ENCODE data around the gene TMEM271. TPM values are rescaled to one million over a fixed set of nuclear protein-coding genes. Genes with fewer than 3 reads are reported as not detected.

TMEM271 gene
- total and polyA plus RNA-seq, 2 donors (not counting 3 experiments of a cell fraction or from before 2014, with no cell fraction given): not detected

GRCh38 chr4:589219-589963 is 13.3 kb upstream of the TMEM271 start:
- H2AFZ ChIP-seq (ENCODE audit: low read depth, low read length): no peak overlapping the region
- H4K20me1 ChIP-seq (replicated peaks; ENCODE audit: control insufficient read depth, extremely low read depth, insufficient read depth, low read length): no peaks in the 10 kb centered on the region
- no peak for TF ChIP-seq MYC (IDR thresholded peaks at IDR 0.05; ENCODE audit: low read depth, low read length)
- TF ChIP-seq, protein P1, sequence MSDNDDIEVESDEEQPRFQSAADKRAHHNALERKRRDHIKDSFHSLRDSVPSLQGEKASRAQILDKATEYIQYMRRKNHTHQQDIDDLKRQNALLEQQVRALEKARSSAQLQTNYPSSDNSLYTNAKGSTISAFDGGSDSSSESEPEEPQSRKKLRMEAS (IDR thresholded peaks at IDR 0.05; ENCODE audit: insufficient read depth, insufficient read length): no peak
- no peak for TF ChIP-seq CTCF (IDR thresholded peaks at IDR 0.05; ENCODE audit: extremely low read depth in 1 of 2, insufficient read depth in 1 of 2, low read depth in 1 of 2, low read length in 2 of 2)
- no peak for TF ChIP-seq JUN (IDR thresholded peaks at IDR 0.05; ENCODE audit: borderline replicate concordance, insufficient read depth, insufficient read length, low read depth)
- no peak for TF ChIP-seq FOS (IDR thresholded peaks at IDR 0.05; ENCODE audit: borderline replicate concordance, insufficient read depth, low read length)
- no peak for TF ChIP-seq EZH2 (IDR thresholded peaks at IDR 0.05; ENCODE audit: borderline replicate concordance, low read depth, low read length, severe bottlenecking)
- no peak for TF ChIP-seq POLR2A (IDR thresholded peaks at IDR 0.05; ENCODE audit: low read depth, low read length)
- no peak for TF ChIP-seq GATA2 (IDR thresholded peaks at IDR 0.05; ENCODE audit: insufficient read depth, insufficient read length, low read depth, low read length)
- TF ChIP-seq POLR2AphosphoS5 (IDR thresholded peaks at IDR 0.05; ENCODE audit: insufficient read depth, low read depth, low read length): no peak
- H3K4me3 ChIP-seq (replicated peaks in 1 of 3; ENCODE audit: insufficient read depth in 1 of 3, low read depth in 1 of 3, low read length in 3 of 3): no peak overlapping the region
- no peaks in the 10 kb centered on the region for H3K36me3 ChIP-seq (ENCODE audit: control insufficient read depth in 2 of 2, extremely low read depth in 1 of 2, insufficient read depth in 2 of 2, low read length in 2 of 2)
- ChIA-PET CTCF (no interaction called here), POLR2A (no interaction called here)
- BruUV-seq (replicated peaks): no TSS peak
- no peaks in the 10 kb centered on the region for H3K27me3 ChIP-seq (ENCODE audit: control insufficient read depth in 2 of 2, insufficient read depth in 2 of 2, low read length in 2 of 2)
- H3K9me3 ChIP-seq (replicated peaks; ENCODE audit: control insufficient read depth, insufficient read depth, low read length): no peaks in the 10 kb centered on the region
- H3K4me1 ChIP-seq (ENCODE audit: control insufficient read depth, extremely low read depth, insufficient read depth, low read length): no peaks in the 10 kb centered on the region
- FAIRE-seq (no peak), DNase-seq (ENCODE audit: low read depth, low spot score) (no peak)
- intact Hi-C loops (cut with micrococcal nuclease) (no loop called here), dilution Hi-C loops (cut with MboI; ENCODE audit: extremely low pct_ligation_motif_present, low sequenced_read_pairs) (no loop called here)
- no peak overlapping the region for H3K27ac ChIP-seq (ENCODE audit: insufficient read depth, low read depth, low read length)
- no peak overlapping the region for H3K9ac ChIP-seq (replicated peaks; ENCODE audit: extremely low read depth, insufficient read depth, low read length)
- no peaks in the 10 kb centered on the region for H3K9me1 ChIP-seq (replicated peaks; ENCODE audit: control insufficient read depth, extremely low read depth, insufficient read depth, low read length)
- no peaks in the 10 kb centered on the region for H3K79me2 ChIP-seq (ENCODE audit: control insufficient read depth, insufficient read depth, low read length)
- no peak overlapping the region for H3K4me2 ChIP-seq (ENCODE audit: insufficient read depth, low read length)

Measured in endothelial cell of umbilical vein (primary cell).